Sigmoid colon (tissue), 4 donors: ENCODE measurements around the gene CST9.
"Not testable (repeated sequence)": the region's sequence is repeated elsewhere in the genome, so short reads cannot be mapped to it uniquely, and the experiment has no call there.

ENCODE experiments used
- EP300 ChIP-seq, 4 donors: sonication (generic); formaldehyde crosslinking; IDR thresholded peaks; one replicate each; pipeline ENCODE4 v1.6.1; 2017; ENCODE audit warnings: antibody characterized with exemption in 4 of 4
- TF ChIP-seq, protein P1 (sequence below), 4 experiments: fragments of 450-650 bp in 3 of 4; fragments of 200-600 bp in 1 of 4; IDR thresholded peaks; one replicate each; pipeline ENCODE4 v1.5.1; 2016 to 2019; ENCODE audit warnings: antibody characterized with exemption in 4 of 4, mild to moderate bottlenecking in 3 of 4, moderate library complexity in 2 of 4

GRCh38 chr20:23622401-23622800 is 16.7 kb upstream of the CST9 start:
- TF ChIP-seq, protein P1, sequence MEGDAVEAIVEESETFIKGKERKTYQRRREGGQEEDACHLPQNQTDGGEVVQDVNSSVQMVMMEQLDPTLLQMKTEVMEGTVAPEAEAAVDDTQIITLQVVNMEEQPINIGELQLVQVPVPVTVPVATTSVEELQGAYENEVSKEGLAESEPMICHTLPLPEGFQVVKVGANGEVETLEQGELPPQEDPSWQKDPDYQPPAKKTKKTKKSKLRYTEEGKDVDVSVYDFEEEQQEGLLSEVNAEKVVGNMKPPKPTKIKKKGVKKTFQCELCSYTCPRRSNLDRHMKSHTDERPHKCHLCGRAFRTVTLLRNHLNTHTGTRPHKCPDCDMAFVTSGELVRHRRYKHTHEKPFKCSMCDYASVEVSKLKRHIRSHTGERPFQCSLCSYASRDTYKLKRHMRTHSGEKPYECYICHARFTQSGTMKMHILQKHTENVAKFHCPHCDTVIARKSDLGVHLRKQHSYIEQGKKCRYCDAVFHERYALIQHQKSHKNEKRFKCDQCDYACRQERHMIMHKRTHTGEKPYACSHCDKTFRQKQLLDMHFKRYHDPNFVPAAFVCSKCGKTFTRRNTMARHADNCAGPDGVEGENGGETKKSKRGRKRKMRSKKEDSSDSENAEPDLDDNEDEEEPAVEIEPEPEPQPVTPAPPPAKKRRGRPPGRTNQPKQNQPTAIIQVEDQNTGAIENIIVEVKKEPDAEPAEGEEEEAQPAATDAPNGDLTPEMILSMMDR (IDR thresholded peaks at IDR 0.05), result not testable (repeated sequence)
- not testable (repeated sequence) for TF ChIP-seq EP300 (IDR thresholded peaks at IDR 0.05)
